H9 (cell line): ENCODE results near the gene GSN. TPM values are rescaled to one million over a fixed set of nuclear protein-coding genes. Genes with fewer than 3 reads are reported as not detected.

Source experiments
- DNase-seq: peaks from one replicate; pipeline ENCODE4 v3.0.0-alpha.2; 2017
- H2AFZ ChIP-seq: one replicate; pipeline ENCODE4 v1.6.1; 2013; ENCODE audit warnings: mild to moderate bottlenecking, low read length, control low read depth, moderate library complexity
- H2AK5ac ChIP-seq: 2 replicates; pipeline ENCODE4 v1.6.1; 2013; ENCODE audit warnings: low read length, control low read depth, mixed read lengths; ENCODE audit not compliant: insufficient read length
- H2BK120ac ChIP-seq: one replicate; pipeline ENCODE4 v1.6.1; 2013; ENCODE audit warnings: low read depth, mild to moderate bottlenecking, low read length, control low read depth, inconsistent platforms; ENCODE audit not compliant: poor library complexity, severe bottlenecking
- H2BK12ac ChIP-seq: 2 replicates; pipeline ENCODE4 v1.6.1; 2013; ENCODE audit warnings: low read length, control low read depth, mixed read lengths, low read depth; ENCODE audit not compliant: insufficient read length
- H2BK15ac ChIP-seq: 2 replicates; pipeline ENCODE4 v1.6.1; 2013; ENCODE audit warnings: low read depth, low read length, control low read depth
- H2BK20ac ChIP-seq: one replicate; pipeline ENCODE4 v1.6.1; 2013; ENCODE audit warnings: low read depth, mild to moderate bottlenecking, low read length, control low read depth, inconsistent platforms; ENCODE audit not compliant: poor library complexity, severe bottlenecking
- H2BK5ac ChIP-seq: 2 replicates; pipeline ENCODE4 v1.6.1; 2013; ENCODE audit warnings: low read length, control low read depth, mixed read lengths; ENCODE audit not compliant: insufficient read length
- H3K14ac ChIP-seq: 2 replicates; pipeline ENCODE4 v1.6.1; 2013; ENCODE audit warnings: low read length, control low read depth; ENCODE audit not compliant: insufficient read depth
- H3K18ac ChIP-seq: 2 replicates; pipeline ENCODE4 v1.6.1; 2013; ENCODE audit warnings: low read depth, mild to moderate bottlenecking, mixed read lengths, low read length, control low read depth; ENCODE audit not compliant: insufficient read length
- H3K23ac ChIP-seq: 2 replicates; pipeline ENCODE4 v1.6.1; 2013; ENCODE audit warnings: low read length, control low read depth, mixed read lengths, low read depth; ENCODE audit not compliant: insufficient read length
- H3K23me2 ChIP-seq: 2 replicates; pipeline ENCODE4 v1.6.1; 2013; ENCODE audit warnings: low read depth, mild to moderate bottlenecking, mixed read lengths, low read length, control low read depth; ENCODE audit not compliant: insufficient read length, poor library complexity, severe bottlenecking
- H3K27ac ChIP-seq: 2 replicates; pipeline ENCODE4 v1.5.1; 2013; ENCODE audit warnings: low read length, control low read depth, mixed read lengths, low read depth; ENCODE audit not compliant: insufficient read length
- H3K27me3 ChIP-seq: 2 replicates; pipeline ENCODE4 v1.6.1; 2013; ENCODE audit warnings: low read length, control low read depth, inconsistent platforms; ENCODE audit not compliant: insufficient read depth
- H3K4ac ChIP-seq: 2 replicates; pipeline ENCODE4 v1.6.1; 2013; ENCODE audit warnings: low read depth, mild to moderate bottlenecking, control low read depth, inconsistent platforms, low read length, moderate library complexity
- H3K4me1 ChIP-seq: 2 replicates; pipeline ENCODE4 v1.6.1; 2013; ENCODE audit warnings: low read length, control low read depth, inconsistent platforms; ENCODE audit not compliant: insufficient read depth
- H3K4me2 ChIP-seq: 2 replicates; pipeline ENCODE4 v1.6.1; 2013; ENCODE audit warnings: low read length, control low read depth, mixed read lengths; ENCODE audit not compliant: insufficient read length, insufficient read depth
- H3K56ac ChIP-seq: 2 replicates; pipeline ENCODE4 v1.6.1; 2013; ENCODE audit warnings: low read depth, mild to moderate bottlenecking, mixed read lengths, low read length, control low read depth; ENCODE audit not compliant: insufficient read length
- H3K79me1 ChIP-seq: 2 replicates; pipeline ENCODE4 v1.6.1; 2013; ENCODE audit warnings: low read depth, mild to moderate bottlenecking, moderate library complexity, low read length, control low read depth, inconsistent platforms; ENCODE audit not compliant: insufficient read depth, poor library complexity, severe bottlenecking
- H3K79me2 ChIP-seq: 2 replicates; pipeline ENCODE4 v1.6.1; 2013; ENCODE audit warnings: low read length, control low read depth, inconsistent platforms; ENCODE audit not compliant: insufficient read depth
- H3K9ac ChIP-seq: 2 replicates; pipeline ENCODE4 v1.6.1; 2013; ENCODE audit warnings: low read length, control low read depth, mixed read lengths; ENCODE audit not compliant: insufficient read length; ENCODE audit errors: extremely low read depth
- H3K9me3 ChIP-seq: one replicate; pipeline ENCODE4 v1.6.1; 2013; ENCODE audit warnings: low read depth, low read length, inconsistent platforms; ENCODE audit not compliant: control insufficient read depth
- H3T11ph ChIP-seq: one replicate; pipeline ENCODE4 v1.6.1; 2013; ENCODE audit warnings: mild to moderate bottlenecking, low read length, control low read depth, inconsistent platforms
- H4K20me1 ChIP-seq: one replicate; pipeline ENCODE4 v1.6.1; 2013; ENCODE audit not compliant: control insufficient read depth, insufficient read length, insufficient read depth
- H4K5ac ChIP-seq: 2 replicates; pipeline ENCODE4 v1.6.1; 2013; ENCODE audit warnings: low read depth, mild to moderate bottlenecking, mixed read lengths, low read length, control low read depth; ENCODE audit not compliant: insufficient read length
- H4K8ac ChIP-seq: replicated peaks from 2 replicates; pipeline ENCODE4 v1.6.1; 2013; ENCODE audit warnings: low read length, control low read depth, mixed read lengths, low read depth; ENCODE audit not compliant: insufficient read length
- H4K91ac ChIP-seq: 2 replicates; pipeline ENCODE4 v1.6.1; 2013; ENCODE audit warnings: low read depth, mild to moderate bottlenecking, moderate library complexity, mixed read lengths, low read length, control low read depth; ENCODE audit not compliant: insufficient read length
- H3K27ac Mint-ChIP-seq, 3 experiments: 2 replicates in 2 of 3; 3 replicates in 1 of 3; pipeline ENCODE4 v1.8.0; 2020 to 2021; ENCODE audit warnings: mixed read lengths in 3 of 3, mild to moderate bottlenecking in 1 of 3, moderate library complexity in 1 of 3
- H3K27me3 Mint-ChIP-seq: 2 replicates; pipeline ENCODE4 v1.8.0; 2021; ENCODE audit warnings: low read depth, mild to moderate bottlenecking, moderate library complexity, mixed read lengths
- H3K36me3 Mint-ChIP-seq, 3 experiments: 2 replicates in 2 of 3; 3 replicates in 1 of 3; pipeline ENCODE4 v1.8.0; 2020 to 2021; ENCODE audit warnings: low read depth in 3 of 3, mixed read lengths in 3 of 3; ENCODE audit not compliant: insufficient read depth in 1 of 3
- H3K4me1 Mint-ChIP-seq, 2 experiments: 2 replicates each; pipeline ENCODE4 v1.8.0; 2020; ENCODE audit warnings: mixed read lengths in 2 of 2
- H3K4me3 Mint-ChIP-seq, 2 experiments: 2 replicates in 1 of 2; 3 replicates in 1 of 2; pipeline ENCODE4 v1.8.0; 2020 to 2021; ENCODE audit warnings: mild to moderate bottlenecking in 2 of 2, mixed read lengths in 2 of 2, moderate library complexity in 1 of 2
- H3K9me3 Mint-ChIP-seq, 2 experiments: 2 replicates in 1 of 2; 3 replicates in 1 of 2; pipeline ENCODE4 v1.8.0; 2020; ENCODE audit warnings: mild to moderate bottlenecking in 2 of 2, mixed read lengths in 2 of 2, moderate library complexity in 1 of 2
- CTCF ChIP-seq: fragments of 200-600 bp; sonication (generic); conservative IDR thresholded peaks from 3 replicates; pipeline ENCODE4 v1.8.0; 2021; ENCODE audit warnings: antibody characterized with exemption, mild to moderate bottlenecking
- total RNA-seq: library from RNA; stranded (reverse); gene quantifications from 2 replicates; pipeline ENCODE4 v1.2.1, GENCODE V29; 2021

GSN gene
- total RNA-seq, 1 experiment from 2014 or later, result 14.9 TPM

- Histone ChIP-seq H3K56ac (no peak overlapping the region), H3K79me2 (no peaks in the 10 kb centered on the region), H2BK5ac (no peak overlapping the region), H3K9me3 (no peaks in the 10 kb centered on the region), H3K27me3 (no peaks in the 10 kb centered on the region), H2AK5ac (no peak overlapping the region), H3K14ac (no peak overlapping the region), H3K27ac (no peak overlapping the region), H3K79me1 (no peaks in the 10 kb centered on the region), H4K91ac (no peak overlapping the region), H3K4ac (no peak overlapping the region), H2BK15ac (no peak overlapping the region), H2AFZ (no peak overlapping the region), H3K18ac (no peak overlapping the region), H3K9ac (no peak overlapping the region), H3K23me2 (no peaks in the 10 kb centered on the region), H4K20me1 (no peaks in the 10 kb centered on the region), H4K5ac (no peak overlapping the region), H2BK20ac (no peak overlapping the region), H4K8ac (no peak overlapping the region), H3K4me2 (no peak overlapping the region), H3K23ac (no peak overlapping the region), H2BK120ac (no peak overlapping the region), H3K4me1 (no peaks in the 10 kb centered on the region), H2BK12ac (no peak overlapping the region), H3T11ph (no peak overlapping the region)
- H3K27me3 Mint-ChIP-seq, result no peaks in the 10 kb centered on the region
- peaks cover 4 to 10% (median 7%) of the 10 kb centered on the region in 3 experiments; a peak in 5 of 7 replicates for H3K36me3 Mint-ChIP-seq
- no peak overlapping the region for H3K4me3 Mint-ChIP-seq
- H3K4me1 Mint-ChIP-seq, result peaks cover 3 to 7% of the 10 kb centered on the region in 2 experiments; a peak in 2 of 4 replicates
- TF ChIP-seq CTCF, result no peak
- H3K27ac Mint-ChIP-seq, result peak overlapping the region in 1 of 3 experiments; percentile 81; a peak in 1 of 7 replicates
- H3K9me3 Mint-ChIP-seq, result peaks cover 9 to 11% of the 10 kb centered on the region in 2 experiments
- DNase-seq, result no peak
Measured at GRCh38 chr9:121380846-121381245, 112.9 kb downstream of the GSN start.

Other genes with a start within 250 kb of the GSN start
- gene C5, start 217.9 kb upstream of the GSN start, total RNA-seq, result 0.20 and 0.74 TPM in 2 replicates
- gene CNTRL, start 193.2 kb upstream of the GSN start, total RNA-seq, result 11.6 and 14.2 TPM in 2 replicates
- gene RAB14, start 66.3 kb upstream of the GSN start, total RNA-seq, result 33.6 and 35.7 TPM in 2 replicates
- 14.5 and 15.3 TPM in 2 replicates for gene STOM, start 102.1 kb downstream of the GSN start, total RNA-seq
- gene GGTA1, start 231.7 kb downstream of the GSN start, total RNA-seq, result not detected in 2 replicates